Measurements from ENCODE around the gene SPATS2L.
"Not testable (repeated sequence)": the region's sequence is repeated elsewhere in the genome, so short reads cannot be mapped to it uniquely, and the experiment has no call there.

The SPATS2L gene

DNA sequence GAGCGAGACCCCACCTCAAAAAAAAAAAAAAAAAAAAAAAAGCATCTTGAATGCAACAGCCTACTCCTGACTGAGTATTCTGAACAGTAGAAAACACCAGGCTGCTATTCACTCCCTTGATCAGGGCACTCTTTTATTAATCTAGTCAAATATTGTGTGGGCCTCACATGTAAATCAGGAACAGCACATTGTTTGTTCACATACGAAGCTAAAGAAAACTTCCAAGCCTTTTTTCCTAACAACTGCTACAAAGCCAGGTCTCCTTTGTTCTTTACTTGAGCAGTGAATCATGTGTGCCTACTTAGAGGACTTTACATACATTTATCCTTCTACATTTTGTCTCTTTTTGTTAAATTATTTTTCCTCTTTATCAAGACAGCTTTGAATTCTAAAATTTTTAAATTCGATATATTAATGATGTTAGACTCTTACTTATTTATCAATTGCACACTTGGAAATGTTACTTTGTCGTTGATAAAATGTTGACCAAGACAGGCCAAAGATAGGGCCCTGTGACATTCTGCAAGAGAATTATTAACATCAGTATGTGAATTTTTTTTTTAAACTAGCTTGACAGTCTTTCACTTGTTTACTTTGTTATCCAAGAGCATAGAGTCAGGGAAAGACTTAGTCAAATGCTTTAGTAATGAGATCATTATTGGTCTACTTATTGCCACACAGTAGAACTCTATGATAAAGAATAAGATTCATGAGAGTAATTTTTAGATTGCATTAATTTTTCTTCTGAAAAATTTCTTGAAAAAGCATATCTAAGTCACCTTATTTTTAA is 13.2 kb downstream of the SPATS2L start:
- no peak for DNase-seq (ENCODE audit: low read depth in 2 of 3, low spot score in 1 of 3)

- DNase-seq (ENCODE audit: low read depth in 2 of 3, low spot score in 1 of 3): no peak
These were observed 13.9 kb downstream of the SPATS2L start for GRCh38 chr2:200320344-200320743.

GRCh38 chr2:200320991-200321390 is 14.5 kb downstream of the SPATS2L start:
- DNase-seq (ENCODE audit: low read depth in 2 of 3, low spot score in 1 of 3): no peak

GRCh38 chr2:200321780-200322534 is 15.5 kb downstream of the SPATS2L start:
- DNase-seq (ENCODE audit: low read depth in 2 of 3, low spot score in 1 of 3): no peak

- DNase-seq (ENCODE audit: low read depth in 2 of 3, low spot score in 1 of 3): no peak
These were observed 16.1 kb downstream of the SPATS2L start for GRCh38 chr2:200322607-200323006.

DNA sequence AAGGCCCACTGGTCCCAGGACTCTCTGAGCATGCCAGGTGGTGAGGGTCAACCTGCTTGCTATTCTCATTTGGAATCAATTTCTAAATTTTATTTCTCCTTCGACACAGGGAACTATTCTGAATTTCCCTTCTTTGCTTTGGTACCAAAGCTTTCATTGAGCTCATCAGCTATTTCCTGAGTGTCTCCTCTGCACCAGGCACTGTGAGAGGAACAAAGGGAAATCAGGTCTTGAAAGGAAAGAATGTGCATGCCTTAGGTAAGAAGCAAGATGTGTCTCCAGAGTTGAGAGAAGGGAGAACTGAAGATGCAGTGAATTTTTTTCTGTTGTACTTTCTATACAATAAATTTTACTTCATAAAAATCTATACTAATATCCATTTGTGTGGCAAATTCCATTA is 17.9 kb downstream of the SPATS2L start:
- DNase-seq (ENCODE audit: low read depth in 2 of 3, low spot score in 1 of 3): no peak

DNA sequence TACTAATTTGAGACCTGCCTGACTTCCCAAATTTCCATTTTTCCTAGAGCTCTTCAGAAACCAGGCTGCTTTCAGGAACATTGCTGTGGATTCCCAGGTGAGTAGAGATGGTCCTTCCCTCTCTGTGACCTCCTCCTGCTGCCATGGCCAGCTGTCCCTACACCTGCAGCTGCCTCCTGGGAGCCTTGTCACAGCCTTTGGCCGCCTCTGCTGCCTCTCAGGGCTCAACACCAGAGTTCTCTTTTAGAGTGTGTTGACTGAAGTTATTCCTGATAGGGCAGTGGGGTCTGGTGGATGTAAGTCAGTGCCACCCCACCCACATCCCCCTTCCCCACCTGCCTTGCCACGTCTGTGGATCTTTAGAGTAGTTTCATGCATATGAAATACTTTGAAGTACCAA is 22.9 kb downstream of the SPATS2L start:
- no peak for DNase-seq (ENCODE audit: low read depth in 2 of 3, low spot score in 1 of 3)

- DNase-seq (ENCODE audit: low read depth in 2 of 3, low spot score in 1 of 3): no peak
These were observed 23.3 kb downstream of the SPATS2L start for GRCh38 chr2:200329798-200330197.

DNA sequence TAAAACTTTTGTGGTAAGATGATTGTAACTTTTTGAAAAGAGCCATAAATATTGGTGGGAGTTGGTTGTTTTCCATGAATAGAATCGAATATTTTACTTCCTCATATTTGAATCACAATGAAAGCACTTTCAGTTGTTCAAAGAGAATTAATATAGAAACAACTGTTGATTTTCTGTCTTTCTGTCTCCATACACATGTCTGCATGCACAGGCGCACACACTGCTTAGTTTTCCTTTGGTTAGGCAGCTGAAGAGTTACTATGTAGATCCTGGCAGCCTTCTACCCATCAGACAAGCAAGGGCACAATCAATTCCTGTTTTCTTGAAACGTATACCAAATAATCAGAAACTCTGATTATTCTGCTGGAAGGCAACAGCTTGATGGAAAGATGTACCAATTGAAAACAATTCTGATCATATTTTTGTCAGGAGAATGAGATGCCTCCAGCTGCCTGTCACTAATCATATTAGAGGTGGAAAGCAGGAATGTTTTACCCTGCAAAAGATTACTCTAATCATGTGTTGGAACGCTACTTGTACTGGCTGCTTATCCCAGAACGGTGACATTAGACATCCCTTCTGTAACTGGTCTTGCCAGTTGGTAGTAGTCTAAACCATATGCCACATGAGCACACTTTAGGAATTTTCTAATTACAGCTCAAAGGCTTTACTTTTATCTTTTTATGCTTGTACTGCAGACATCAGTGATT is 24.0 kb downstream of the SPATS2L start:
- DNase-seq (ENCODE audit: low read depth in 2 of 3, low spot score in 1 of 3): no peak

- DNase-seq (ENCODE audit: low read depth in 2 of 3, low spot score in 1 of 3): no peak
These were observed 24.5 kb downstream of the SPATS2L start for GRCh38 chr2:200331061-200331400.

GRCh38 chr2:200335657-200336056 is 29.2 kb downstream of the SPATS2L start:
- DNase-seq (ENCODE audit: low read depth in 2 of 3, low spot score in 1 of 3): no peak

GRCh38 chr2:200336980-200337615 is 30.6 kb downstream of the SPATS2L start:
- DNase-seq (ENCODE audit: low read depth in 2 of 3, low spot score in 1 of 3): no peak

- DNase-seq (ENCODE audit: low read depth in 2 of 3, low spot score in 1 of 3): no peak
These were observed 31.1 kb downstream of the SPATS2L start for GRCh38 chr2:200337621-200338020.

DNA sequence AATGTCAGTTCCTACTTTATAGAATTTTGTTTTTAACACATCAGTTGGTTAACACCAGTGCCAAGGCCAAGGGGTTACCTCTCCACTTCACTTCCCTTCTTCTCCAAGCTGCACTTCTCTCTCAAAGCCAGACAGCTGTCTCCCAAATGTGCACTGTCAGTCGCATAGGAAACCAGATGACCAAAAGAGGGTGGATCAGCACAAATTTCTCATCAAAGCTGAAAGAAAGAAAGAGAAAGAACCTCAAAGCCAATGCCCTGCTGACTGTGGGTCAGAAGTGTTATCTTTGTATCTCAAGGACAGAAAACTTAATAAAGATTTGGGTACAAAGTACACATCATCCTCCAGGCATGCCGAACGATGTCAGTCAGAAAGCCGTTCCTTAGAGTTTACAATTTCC is 32.2 kb downstream of the SPATS2L start:
- no peak for DNase-seq (ENCODE audit: low read depth in 2 of 3, low spot score in 1 of 3)

- DNase-seq (ENCODE audit: low read depth in 2 of 3, low spot score in 1 of 3): no peak
These were observed 34.2 kb downstream of the SPATS2L start for GRCh38 chr2:200340508-200341224.

GRCh38 chr2:200341376-200341775 is 34.9 kb downstream of the SPATS2L start:
- DNase-seq (ENCODE audit: low read depth in 2 of 3, low spot score in 1 of 3): no peak

GRCh38 chr2:200342235-200342634 is 35.7 kb downstream of the SPATS2L start:
- DNase-seq (ENCODE audit: low read depth in 2 of 3, low spot score in 1 of 3): no peak

- no peak for DNase-seq (ENCODE audit: low read depth in 2 of 3, low spot score in 1 of 3)
These were observed 36.2 kb downstream of the SPATS2L start for GRCh38 chr2:200342654-200343053.

- not testable (repeated sequence) for DNase-seq (ENCODE audit: low read depth in 2 of 3, low spot score in 1 of 3)
These were observed 37.7 kb downstream of the SPATS2L start for GRCh38 chr2:200344202-200344601.

- DNase-seq (ENCODE audit: low read depth in 2 of 3, low spot score in 1 of 3): no peak
These were observed 39.5 kb downstream of the SPATS2L start for GRCh38 chr2:200345975-200346374.

- DNase-seq (ENCODE audit: low read depth in 2 of 3, low spot score in 1 of 3): no peak
These were observed 40.8 kb downstream of the SPATS2L start for GRCh38 chr2:200347301-200347700.
